Psoas muscle (tissue), 8 donors: ENCODE data around the gene SPINDOC. TPM values are rescaled to one million over a fixed set of nuclear protein-coding genes. Genes with fewer than 3 reads are reported as not detected.

Source experiments
- ATAC-seq, 4 donors: fragments of 200-7000 bp; cut with Tn5 transposase; one replicate each; pipeline ENCODE4 v1.9.1; 2020; ENCODE audit warnings: moderate library complexity in 3 of 4, mild to moderate bottlenecking in 2 of 4
- DNase-seq, 2 donors: peaks; one replicate each; pipeline ENCODE4 v3.0.0-alpha.2; 2020
- H3K27ac ChIP-seq: fragments of 200-600 bp; one replicate; pipeline ENCODE4 v1.8.0; 2022
- H3K27me3 ChIP-seq, 3 donors: fragments of 200-600 bp in 1 of 3; one replicate each; pipeline versions ENCODE4 v1.6.1 to v1.8.0; 2013 to 2022; ENCODE audit warnings: low read length in 2 of 3, mild to moderate bottlenecking in 2 of 3, moderate library complexity in 1 of 3; ENCODE audit not compliant: insufficient read depth in 3 of 3
- H3K36me3 ChIP-seq, 2 donors: fragments of 200-600 bp in 1 of 2; one replicate each; pipeline versions ENCODE4 v1.6.1 to v1.8.0; 2013 to 2022; ENCODE audit warnings: low read depth in 1 of 2, mild to moderate bottlenecking in 1 of 2, moderate library complexity in 1 of 2; ENCODE audit not compliant: insufficient read depth in 1 of 2
- H3K4me1 ChIP-seq: fragments of 200-600 bp; one replicate; pipeline ENCODE4 v1.8.0; 2022
- H3K4me3 ChIP-seq: fragments of 200-600 bp; one replicate; pipeline ENCODE4 v1.8.0; 2022; ENCODE audit warnings: mild to moderate bottlenecking
- H3K9me3 ChIP-seq: fragments of 200-600 bp; one replicate; pipeline ENCODE4 v1.8.0; 2022
- CTCF ChIP-seq: fragments of 200-600 bp; IDR thresholded peaks from one replicate; pipeline ENCODE4 v1.8.0; 2022; ENCODE audit warnings: antibody characterized with exemption
- WGBS, 3 donors: extraction: QIAGEN DNeasy Blood & Tissue Kit; methylation state at CpG; one replicate each; pipeline versions ENCODE4 v1.1.6 to v1.1.7; 2013; 5-methylcytosine and 5-hydroxymethylcytosine counted together
- intact Hi-C, 2 donors: fragments of 100-400 bp; cut with DNase I; formaldehyde crosslinking; loops; one replicate each; pipeline versions ENCODE4 v1.11.0 to v1.14.2; 2022
- polyA plus RNA-seq, 3 donors: library from polyadenylated mRNA; stranded (reverse); fragments of 200-250 nt; gene quantifications; one replicate each; pipeline ENCODE4 v1.2.3, GENCODE V29; 2013
- total RNA-seq, 4 donors: library from RNA; stranded (reverse); fragmentation: NEBNext Ultra II Directional in 2 of 4; extraction: Animal tissue kit (Norgen Biotek cat#: 25700) in 2 of 4; gene quantifications; one replicate each; pipeline versions ENCODE4 v1.2.1 to v1.2.4, GENCODE V29; 2021 to 2023
- donor health status: healthy with polysubstance abuse.
- donor health status: DM: no; HTN: no; CAD: no; lungs with moderate emphysema.
- donor health status: Bipolar disorder and iron deficiency.
- donor health status: healthy.
- donor health status: DM: yes; HTN: yes; CAD: no.
- donor health status: DM: no; HTN: no; CAD: no.
- donor health status: DM: no; HTN: no; CAD: no.
- donor health status: DM: yes; HTN: yes; CAD: no.

The SPINDOC gene
- total and polyA plus RNA-seq, 7 donors, result 2.7 to 8.8 (median 4.7) TPM

- intact Hi-C loops, result no loop called here
Measured at GRCh38 chr11:63846897-63847296, 33.6 kb downstream of the SPINDOC start.

GRCh38 chr11:63847363-63847762 is 34.1 kb downstream of the SPINDOC start:
- DNase-seq (no peak), ATAC-seq (no peak)
- 61 to 78% (median 65%) methylated on average over 3 of the region's 3 CpGs for WGBS, 3 donors
- intact Hi-C loops, result no loop called here
- peaks cover 31% of the 10 kb centered on the region for H3K4me1 ChIP-seq
- H3K27me3 ChIP-seq, result no peaks in the 10 kb centered on the region
- H3K4me3 ChIP-seq, result no peak overlapping the region
- no peak overlapping the region for H3K27ac ChIP-seq
- peaks cover 2 to 32% of the 10 kb centered on the region in 2 donors for H3K36me3 ChIP-seq
- TF ChIP-seq CTCF, result no peak
- H3K9me3 ChIP-seq, result no peaks in the 10 kb centered on the region

More at GRCh38 chr11:63846897-63847296, 33.6 kb downstream of the SPINDOC start:
- ATAC-seq (no peak), DNase-seq (no peak)
- WGBS, 3 donors, result 97 to 99% (median 97%) methylated on average over 6 of the region's 6 CpGs
- Histone ChIP-seq H3K4me1 (peaks cover 34% of the 10 kb centered on the region), H3K9me3 (no peaks in the 10 kb centered on the region), H3K4me3 (no peak overlapping the region), H3K27me3 (no peaks in the 10 kb centered on the region), H3K27ac (no peak overlapping the region), H3K36me3 (peaks cover 2 to 37% of the 10 kb centered on the region in 2 donors)
- TF ChIP-seq CTCF, result no peak

GRCh38 chr11:63849691-63850090 is 36.4 kb downstream of the SPINDOC start:
- Histone ChIP-seq H3K4me1 (peaks cover 18% of the 10 kb centered on the region), H3K36me3 (peaks cover 2 to 18% of the 10 kb centered on the region in 2 donors), H3K27ac (no peak overlapping the region), H3K4me3 (no peak overlapping the region), H3K27me3 (no peaks in the 10 kb centered on the region), H3K9me3 (no peaks in the 10 kb centered on the region)
- intact Hi-C loops, result no loop called here
- DNase-seq (no peak), ATAC-seq (no peak)
- TF ChIP-seq CTCF, result no peak
- 78 to 88% (median 85%) methylated on average over 2 of the region's 2 CpGs for WGBS, 3 donors

- H3K4me1 ChIP-seq, result peaks cover 11% of the 10 kb centered on the region
- no peak overlapping the region for H3K4me3 ChIP-seq
- H3K27me3 ChIP-seq, result no peaks in the 10 kb centered on the region
- intact Hi-C loops, result no loop called here
- peaks cover 0 to 12% of the 10 kb centered on the region in 2 donors for H3K36me3 ChIP-seq
- no peak for TF ChIP-seq CTCF
- 80 to 85% (median 83%) methylated on average over 5 of the region's 5 CpGs for WGBS, 3 donors
- H3K27ac ChIP-seq, result no peak overlapping the region
- ATAC-seq (no peak), DNase-seq (no peak)
- H3K9me3 ChIP-seq, result no peaks in the 10 kb centered on the region
Measured at GRCh38 chr11:63850920-63851319, 37.7 kb downstream of the SPINDOC start.

GRCh38 chr11:63851364-63851763 is 38.1 kb downstream of the SPINDOC start:
- H3K9me3 ChIP-seq, result no peaks in the 10 kb centered on the region
- no peaks in the 10 kb centered on the region for H3K27me3 ChIP-seq
- WGBS, 3 donors, result 64 to 69% (median 66%) methylated on average over 2 of the region's 2 CpGs
- TF ChIP-seq CTCF, result no peak
- peaks cover 11% of the 10 kb centered on the region for H3K4me1 ChIP-seq
- intact Hi-C loops, result no loop called here
- H3K4me3 ChIP-seq, result no peak overlapping the region
- peaks cover 0 to 12% of the 10 kb centered on the region in 2 donors for H3K36me3 ChIP-seq
- DNase-seq (no peak), ATAC-seq (no peak)
- no peak overlapping the region for H3K27ac ChIP-seq
